HG03520 (cell line): ENCODE measurements around the gene ZFHX2.
A peak's percentile ranks its signal among the peaks of the same experiment; 100 is the strongest.

Source experiments
- ATAC-seq: cut with Tn5 transposase; IDR thresholded peaks from one replicate; pipeline ENCODE4 v1.9.1; 2021; ENCODE audit warnings: mild to moderate bottlenecking, moderate library complexity; ENCODE audit not compliant: unreplicated experiment

ZFHX2 gene

DNA sequence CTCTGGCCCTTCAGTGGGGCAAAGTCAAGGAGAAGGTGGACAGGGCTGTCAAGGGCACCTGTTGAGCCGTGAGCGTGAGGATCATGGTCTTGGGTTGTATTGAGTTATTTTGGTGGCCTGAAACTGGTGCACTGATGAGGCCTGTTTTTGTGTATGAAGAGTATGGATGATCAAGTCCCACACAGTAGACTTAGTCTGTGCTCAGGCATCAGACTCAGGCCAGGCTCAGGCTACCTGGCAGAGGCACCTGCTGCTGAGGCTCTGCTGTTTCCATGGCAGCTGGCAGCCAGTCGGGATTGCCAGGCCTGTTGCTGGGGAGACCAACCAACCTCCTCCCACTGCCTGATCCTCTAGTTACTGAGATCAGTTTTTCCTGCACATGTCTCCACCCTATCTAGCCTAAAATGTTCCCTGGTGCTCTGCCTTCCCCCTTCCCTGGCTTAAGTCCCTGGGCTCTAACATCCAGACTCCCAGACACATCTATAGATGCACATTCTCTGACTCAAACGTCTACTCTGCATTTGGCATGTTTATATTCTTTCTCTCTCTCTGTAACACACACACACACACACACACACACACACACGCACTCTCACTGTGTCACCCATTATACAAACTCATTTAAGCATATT lies 21.9 kb upstream of the ZFHX2 start:
- ATAC-seq = no peak

DNA sequence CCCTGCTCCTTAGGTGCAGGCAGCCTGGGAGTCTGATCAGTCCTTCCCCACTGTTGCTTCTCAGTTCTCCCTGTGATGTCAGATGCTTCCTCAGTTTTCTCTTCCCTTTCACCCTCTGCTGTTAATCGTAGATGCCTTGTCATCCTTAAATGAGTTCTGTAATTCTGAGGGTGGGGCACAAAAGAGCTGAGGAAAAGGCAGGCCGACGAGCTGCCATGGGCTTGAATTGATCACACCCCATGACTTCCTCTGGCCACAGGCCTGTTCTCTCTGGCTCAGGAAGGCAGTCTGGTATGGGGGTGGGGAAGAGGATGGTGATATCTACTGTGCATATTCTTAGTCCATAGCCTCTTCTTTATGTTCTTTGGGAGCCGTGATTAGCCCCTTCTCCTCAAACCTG lies 21.3 kb upstream of the ZFHX2 start:
- ATAC-seq = no peak

DNA sequence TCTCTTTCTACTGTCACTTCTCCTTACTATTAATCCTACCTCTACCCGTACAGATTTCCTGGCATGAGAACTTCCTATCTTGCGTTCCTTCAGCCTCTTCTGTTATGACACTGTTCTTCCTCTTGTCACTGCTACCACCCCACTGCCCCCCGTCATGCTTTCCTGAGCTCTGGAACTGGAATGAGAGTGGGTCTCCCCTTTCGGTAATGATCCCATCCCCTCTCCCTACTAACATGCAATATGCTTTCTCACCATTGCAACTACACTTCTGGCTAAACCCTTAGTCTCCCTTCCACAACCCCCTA lies 20.9 kb upstream of the ZFHX2 start:
- ATAC-seq = no peak

DNA sequence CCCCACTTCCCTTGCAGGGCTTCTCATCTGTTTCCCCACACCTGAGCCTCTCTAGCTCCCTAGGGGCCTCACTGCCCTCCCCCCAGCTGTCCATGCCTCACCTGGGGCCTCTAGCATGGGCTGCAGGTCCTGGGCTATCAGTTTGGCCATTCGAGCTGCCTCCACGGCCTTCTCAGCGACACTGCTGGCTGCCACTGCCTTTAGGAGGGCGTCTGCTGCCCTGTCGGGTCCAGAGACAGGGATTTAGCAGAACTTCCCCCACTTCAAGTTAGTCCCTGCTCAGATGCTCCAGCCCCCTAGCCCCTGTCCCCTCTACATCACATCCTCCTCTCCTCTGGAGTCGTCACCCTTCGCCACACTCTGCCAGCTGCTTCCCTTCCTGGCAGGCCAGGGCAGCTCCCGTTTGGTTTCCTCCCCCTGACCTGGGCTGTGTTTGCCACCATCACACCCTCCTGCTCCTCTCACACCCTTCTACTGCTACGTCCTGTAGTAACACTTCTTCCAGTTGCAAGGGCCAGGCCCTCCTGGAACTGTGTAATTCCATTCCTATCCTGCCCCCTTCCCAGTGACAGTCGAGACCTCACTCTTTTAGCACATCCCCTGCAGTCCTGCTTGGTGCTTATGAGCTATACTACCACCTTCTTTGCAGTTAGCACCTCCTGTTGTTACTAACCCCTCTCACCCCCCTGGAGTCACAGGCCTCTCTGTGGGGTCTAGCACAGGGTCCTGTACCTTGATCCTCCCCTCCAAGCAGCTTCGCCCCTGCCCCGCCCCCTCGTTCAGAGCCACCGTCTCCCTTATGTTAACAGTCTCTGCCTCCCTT lies 20.3 kb upstream of the ZFHX2 start:
- ATAC-seq = no peak

DNA sequence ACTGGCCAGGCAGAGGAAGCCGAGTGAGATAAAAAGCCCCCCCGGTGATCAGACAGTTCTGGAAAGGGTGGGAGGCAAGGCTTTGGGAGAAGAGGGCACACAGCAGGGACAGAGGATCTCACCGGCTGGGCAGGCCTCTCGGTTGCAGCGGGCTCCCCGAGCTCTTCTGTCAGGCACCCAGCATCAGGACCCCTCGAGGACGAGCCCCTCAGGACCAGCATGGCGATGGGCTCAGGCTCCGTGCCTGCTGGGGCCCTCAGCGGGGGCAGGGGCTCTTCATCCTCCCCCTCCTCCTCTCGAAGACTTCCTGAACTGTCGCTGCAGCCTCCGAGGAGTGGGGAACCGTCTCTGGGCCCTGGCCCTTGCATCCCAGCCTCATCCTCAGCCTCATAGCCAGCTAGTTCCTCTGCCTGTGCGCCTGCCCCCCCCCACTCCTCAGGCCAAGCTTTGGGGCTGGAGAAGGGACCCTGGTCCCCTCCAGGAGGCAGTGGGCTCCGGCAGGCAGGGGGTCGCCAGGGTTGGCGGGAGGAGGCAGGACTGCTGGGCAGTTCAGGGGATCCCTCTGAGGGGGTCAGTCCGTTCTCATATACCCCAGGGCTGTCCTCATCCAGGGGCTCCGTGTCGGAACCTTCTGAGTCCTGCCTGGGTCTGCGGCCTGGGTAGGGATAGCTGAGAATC lies 19.4 kb upstream of the ZFHX2 start:
- ATAC-seq = no peak

DNA sequence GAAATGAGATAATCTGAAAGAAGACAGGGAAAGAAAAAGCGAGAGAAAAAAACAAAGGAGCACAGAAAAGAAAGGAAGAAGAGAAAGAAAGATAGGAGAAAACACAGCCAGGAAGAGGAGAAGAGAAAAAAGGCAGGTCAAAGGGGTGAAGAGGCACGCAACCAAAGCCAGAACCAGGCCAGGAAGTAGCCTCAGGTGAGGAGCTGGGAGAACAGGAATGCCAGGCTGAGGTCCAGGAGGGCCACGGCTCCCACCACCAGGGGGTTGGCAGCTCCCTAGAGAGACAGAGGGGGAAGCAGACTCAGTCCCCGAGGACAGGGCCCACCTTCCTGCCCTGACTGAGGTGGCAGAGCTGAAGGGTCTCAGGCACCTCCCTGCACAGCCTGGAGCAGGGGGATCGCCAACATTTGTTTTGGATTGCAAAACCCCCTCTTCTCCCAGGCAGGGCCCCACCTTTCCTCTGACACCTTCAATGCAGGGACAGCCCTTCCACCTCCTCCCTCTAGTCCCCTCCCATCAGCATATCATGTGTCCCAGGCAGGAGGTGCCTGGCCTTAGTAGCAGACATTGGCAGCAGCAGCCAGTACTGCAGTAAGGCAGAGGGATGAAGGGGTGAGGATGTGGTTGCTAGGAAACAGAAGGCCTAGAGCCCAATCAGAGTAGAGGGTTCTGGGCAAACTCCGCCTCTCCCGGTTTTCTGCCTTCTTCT lies 18.0 kb upstream of the ZFHX2 start:
- no peak for ATAC-seq

DNA sequence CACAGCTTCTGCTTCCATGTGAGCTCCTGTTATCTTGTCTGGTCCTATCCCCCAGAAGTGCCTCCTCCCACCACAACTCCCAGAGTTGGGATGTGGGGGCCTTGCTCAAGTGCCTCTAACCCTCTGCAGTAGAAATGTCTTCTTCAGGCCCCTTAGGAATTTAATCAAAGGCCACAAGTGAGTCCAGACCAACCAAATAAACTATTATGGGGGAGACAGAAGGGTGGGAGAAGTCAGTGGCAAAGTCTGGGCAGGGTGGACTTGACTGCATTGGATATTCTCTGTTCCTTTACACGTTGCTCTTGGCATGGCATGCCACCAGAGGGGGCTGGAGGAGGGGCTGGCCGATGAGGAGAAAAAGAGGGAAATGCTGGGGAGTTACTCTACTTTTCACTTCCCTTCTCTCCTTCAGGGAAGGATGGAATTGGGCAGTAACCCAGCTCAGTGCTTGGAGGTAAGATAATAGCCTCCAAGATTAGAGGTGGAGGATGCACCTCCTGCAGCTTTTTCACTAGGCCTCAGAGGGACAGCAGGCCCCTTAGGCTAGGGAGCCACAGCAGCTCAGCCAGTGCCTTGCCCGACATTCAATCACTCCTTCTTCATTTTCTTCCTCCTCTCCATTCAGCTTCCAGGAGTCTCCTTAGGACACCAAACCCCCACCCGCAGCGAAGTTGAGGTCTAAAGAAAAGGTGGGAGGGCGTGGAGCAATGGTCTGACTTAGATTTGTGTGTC lies 17.2 kb upstream of the ZFHX2 start:
- ATAC-seq = no peak

DNA sequence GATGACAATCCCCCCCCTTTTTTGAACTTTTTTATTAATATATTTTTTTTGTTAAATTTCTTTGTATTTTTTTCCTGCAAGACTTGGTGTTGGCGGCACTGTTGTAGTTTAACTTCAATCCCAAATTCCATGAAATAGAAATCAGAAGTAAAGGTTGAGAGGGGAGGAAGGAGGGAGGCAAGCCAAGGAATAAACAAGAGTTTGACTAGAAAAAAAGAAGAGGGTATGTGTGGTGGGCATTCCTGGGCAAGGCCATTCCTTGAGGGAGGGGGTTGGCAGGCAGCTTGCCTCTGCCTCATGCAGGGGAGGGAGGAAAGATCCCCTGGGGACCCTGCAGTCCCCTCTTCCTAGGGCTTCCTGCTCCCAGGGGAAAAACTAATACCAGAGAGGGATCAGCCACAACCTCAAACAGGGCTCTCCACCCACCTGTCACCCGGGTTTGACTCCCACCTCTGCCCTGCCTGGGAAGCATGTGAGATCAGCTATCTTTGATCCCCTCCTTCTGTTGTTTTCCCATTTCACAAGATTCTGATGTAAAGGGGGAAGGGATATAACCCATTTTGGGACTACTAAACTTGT lies 16.5 kb upstream of the ZFHX2 start:
- no peak for ATAC-seq

DNA sequence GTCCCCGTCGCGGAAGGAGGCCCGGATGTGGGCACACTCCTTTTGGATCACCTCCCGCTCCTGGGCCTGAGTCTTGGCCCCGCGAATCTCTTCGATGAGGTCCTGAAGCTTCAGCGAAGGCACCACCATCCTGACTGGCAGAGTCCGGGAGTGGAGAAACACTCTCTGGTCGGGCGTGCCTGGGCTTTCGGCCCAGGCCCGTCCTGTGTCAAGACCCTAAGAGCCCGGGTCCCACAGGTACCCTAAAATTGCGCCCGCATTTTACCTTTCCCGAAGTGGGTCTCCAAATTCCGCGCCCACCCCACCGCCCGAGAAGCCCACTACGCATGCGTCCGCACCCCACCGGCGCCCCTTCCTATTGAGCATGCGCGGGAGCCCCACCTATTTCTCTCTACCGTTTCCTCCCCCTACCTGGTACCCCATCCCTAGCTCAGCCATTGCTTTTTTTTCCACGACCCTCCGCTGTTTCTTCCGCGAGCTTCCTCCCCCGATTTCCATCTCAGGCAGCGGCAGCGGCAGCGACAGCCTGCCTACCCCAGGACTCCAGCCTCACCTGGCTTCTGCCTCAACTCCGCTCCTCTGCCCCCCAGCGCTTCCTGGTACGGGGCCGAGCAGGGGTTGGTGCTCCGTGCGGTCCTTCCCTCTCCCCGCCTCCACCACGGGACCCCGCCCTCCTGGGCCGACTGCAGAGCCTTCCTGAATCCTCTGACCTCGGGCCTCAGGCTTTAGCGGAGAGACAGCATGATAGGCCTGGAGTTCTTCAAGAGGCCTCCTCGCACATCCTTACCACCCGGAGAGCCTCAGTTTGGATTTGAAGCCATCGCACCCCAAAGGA lies 15.8 kb upstream of the ZFHX2 start, which contains the start of gene AP1G2:
AP1G2 (minus strand) TSS at position 606 of the 835 bp plus-strand sequence; CDS start at position 129, 477 bp downstream.
- peak; percentile 72 for ATAC-seq

DNA sequence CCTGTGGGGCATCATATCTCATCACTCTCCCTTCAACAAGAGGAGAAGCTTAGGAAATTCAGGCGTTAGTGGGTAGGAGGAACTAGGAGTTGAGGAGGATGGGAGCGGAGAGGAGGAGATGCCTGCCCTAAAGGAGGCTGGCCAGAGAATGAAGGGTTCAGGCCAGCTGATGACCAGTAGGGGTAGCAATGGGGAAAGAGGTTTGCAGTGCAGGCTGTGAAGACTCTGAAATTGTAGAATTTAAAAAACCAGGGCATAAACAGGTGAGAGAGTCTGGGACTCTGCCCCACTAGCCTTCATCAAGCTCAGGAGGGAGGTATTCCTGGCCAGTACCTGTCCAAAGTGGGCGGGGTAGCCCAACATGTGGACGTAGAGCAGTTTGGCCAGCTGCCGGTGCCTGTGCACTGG lies 15.2 kb upstream of the ZFHX2 start:
- ATAC-seq = no peak

DNA sequence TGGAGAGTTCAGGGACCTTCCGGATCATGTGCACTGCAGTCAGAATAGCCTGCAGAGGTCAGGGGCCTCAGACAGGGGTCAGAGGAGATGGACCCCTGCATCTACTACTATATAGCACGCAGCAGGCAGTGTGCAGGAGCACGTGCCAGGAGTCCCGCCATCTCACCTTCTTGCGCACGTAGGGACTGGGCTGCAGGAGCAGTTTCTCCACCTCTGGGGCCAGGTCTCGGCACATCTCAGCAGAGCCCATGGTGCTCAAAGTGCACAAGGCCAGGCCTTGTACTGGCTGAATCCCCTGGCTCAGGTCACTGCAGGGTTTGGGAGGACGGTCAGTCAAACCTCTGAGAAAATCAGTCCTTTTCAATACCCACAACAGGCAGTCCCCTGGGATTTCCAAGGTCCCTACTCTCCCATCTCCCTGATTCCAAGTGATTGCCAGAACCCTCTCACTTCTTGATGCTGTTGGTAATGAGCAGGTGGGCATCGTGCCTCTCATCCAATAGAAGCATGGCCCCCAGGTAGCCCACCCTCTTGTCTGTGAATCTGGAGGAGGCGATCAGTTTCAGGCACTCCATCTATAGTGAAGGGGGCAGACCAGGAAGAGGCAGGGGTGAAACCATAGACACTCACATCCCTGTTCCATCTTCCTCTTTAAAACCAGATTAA lies 14.7 kb upstream of the ZFHX2 start:
- ATAC-seq = no peak

DNA sequence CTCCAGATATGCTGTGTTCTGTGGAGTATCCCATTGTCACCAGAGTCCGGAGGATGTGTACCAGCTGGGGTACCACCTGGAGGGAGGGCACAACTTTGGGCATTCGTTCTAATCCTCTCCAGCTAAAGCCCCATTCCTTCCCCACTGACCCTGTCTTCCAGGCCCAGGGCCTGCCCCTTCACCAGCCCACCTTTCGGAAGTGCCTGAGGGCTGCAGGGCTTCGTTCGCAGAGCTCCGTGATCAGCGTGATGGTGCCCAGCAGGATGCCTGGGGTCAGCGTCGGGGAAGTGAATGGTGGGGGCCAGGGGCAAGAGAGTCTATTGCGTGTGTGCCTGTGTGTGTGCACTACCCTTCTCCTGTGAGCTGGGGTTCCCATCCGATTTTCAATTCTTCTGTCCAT lies 14.1 kb upstream of the ZFHX2 start:
- no peak for ATAC-seq

DNA sequence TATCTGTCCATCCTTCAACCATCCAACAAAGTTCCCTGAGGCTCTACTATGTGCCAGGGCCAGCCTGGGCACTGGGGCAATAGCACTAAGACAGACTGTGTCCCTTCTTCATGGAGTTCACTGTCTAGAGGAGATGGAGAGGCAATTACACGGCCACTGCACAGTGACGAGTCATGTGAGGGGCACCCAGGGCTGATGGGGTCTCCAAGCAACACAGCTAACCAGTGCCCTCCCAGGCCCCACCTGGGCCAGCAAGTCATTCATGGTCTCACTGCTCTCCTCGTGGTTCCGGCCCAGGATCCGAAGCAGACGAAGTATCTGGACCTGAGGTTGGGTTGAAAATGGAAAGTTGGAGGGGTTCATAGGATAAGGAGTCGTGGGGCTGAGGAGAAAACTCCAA lies 13.3 kb upstream of the ZFHX2 start:
- ATAC-seq = no peak

DNA sequence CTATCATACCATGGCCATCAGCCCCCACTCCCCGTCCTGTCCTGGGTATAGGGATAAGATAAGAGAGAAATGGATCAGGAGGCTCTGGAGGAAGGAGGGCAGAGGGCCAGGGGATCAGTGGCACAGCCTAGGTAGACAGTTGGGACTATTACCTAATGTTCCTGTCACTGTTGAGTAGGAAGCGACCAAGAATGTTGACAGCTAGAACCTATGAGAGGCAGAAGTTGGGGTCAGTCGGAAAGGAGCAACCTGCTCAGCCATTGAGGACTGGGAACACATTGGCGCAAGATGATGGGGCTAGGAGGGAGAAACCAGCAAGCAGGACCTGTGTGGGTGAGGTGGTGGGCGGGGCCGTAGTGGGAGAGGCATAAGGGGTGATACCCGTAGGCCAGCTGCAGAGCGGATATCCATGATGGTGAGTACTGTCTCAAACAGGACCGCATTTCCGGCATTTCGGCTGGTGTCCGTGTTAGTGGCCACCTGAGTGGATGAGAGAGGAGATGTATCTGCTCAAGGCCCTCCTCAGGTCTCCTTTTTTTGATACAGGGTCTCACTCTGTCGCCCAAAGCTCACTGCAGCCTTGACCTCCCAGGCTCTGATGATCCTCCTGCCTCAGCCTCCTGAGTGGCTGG lies 12.7 kb upstream of the ZFHX2 start:
- no peak for ATAC-seq

DNA sequence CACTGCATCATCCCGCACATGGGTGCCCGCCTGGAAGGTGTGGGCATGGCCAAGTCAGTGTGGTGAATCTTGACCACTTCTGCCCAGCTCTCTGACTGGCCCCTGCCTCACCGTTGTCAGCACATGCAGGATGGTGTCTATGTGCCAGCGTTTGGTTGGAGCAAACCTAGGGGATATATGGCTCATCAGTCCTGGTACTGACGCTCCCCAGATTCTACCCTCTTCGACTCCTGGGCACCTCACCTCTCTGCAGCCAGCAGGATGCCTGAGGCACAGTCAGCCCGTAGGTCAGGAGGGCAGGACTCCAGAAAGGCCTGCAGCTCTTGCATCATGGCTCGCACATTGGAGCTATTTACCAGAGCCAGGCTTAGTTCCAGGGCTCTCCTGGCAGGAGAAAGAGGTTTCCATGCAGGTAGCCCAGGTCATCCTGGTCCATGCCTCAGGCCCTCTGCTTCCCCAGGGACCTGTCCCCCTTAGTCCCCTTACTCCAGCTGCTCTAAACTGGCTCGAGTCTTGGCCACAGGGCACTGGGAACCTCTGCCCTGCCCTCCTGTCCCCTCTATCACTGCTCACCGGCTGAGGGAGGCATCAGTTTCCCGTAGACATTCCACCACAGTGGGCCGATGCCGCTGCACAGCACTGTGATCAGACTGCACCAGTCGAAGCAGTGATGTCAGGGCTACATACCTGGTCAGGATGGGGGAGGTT lies 12.1 kb upstream of the ZFHX2 start:
- no peak for ATAC-seq

DNA sequence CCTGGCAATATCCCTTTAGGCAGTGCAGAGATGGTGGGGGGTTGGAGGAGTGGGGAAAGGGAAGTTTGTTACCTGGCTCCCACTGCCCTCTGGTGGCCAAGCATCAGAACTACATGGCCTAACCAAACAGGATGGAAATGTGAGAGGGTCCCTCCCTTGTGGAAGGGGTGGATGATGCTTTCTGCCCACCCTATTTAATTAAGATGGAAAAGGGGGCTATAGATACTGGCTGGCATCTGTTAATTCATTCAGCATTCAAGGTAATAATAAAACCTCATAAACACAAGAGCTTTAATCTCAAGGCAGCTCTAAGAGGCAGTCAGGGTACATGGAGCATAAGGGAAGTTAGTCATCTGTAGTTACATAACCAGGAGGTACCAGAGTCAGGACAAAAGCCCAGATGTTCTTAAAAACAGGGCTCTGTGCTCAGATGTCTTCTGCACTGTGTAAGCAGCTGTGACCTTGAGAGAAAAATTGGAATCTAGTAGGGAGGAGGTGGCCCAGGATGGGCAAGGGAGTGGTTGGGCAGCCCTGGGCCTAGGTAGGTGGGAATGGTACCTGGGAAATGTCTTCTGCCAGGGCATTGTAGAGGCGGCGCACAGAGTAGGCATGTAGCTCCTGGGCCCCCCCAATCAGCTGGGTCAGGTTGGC lies 11.4 kb upstream of the ZFHX2 start:
- ATAC-seq = no peak
